ENCODE data around the gene GATA5.

Gene GATA5

GRCh38 chr20:62463651-62464424 lies 12.0 kb downstream of the GATA5 start:
- no peak for TF ChIP-seq CTCF (IDR thresholded peaks at IDR 0.05; ENCODE audit: low read depth, low read length)
- DNase-seq (ENCODE audit: extremely low read depth, low read depth) = no peak

DNA sequence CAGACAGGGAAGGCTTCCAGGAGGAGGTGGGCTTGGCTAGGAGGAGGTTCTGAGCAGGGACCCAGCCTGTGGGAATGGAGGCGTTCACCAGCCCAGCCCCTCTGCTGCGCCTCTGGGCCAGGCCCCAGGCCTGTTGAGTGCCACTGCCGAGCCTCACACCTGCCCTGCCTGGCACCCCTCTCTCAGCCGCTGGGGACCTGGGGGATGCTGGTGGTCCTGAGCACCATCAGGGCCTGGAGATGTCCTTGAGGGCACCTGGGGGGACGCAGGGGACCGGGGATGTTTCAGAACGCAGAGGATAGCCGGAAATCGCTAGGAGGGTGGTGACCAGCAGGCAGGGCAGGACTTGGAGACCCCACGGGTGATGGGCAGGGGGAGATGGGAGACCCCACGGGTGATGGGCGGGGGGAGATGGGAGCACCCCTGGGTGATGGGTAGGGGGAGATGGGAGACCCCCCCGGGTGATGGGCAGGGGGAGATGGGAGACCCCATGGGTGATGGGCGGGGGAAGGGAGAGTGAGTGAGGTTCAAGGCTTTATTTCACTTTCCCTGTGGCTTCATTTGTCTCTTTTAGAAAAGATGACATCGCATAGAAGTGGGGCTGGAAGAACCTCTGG lies 12.7 kb downstream of the GATA5 start:
- no peak for DNase-seq (ENCODE audit: extremely low read depth, low read depth)
- TF ChIP-seq CTCF (IDR thresholded peaks at IDR 0.05; ENCODE audit: low read depth, low read length) = no peak

DNA sequence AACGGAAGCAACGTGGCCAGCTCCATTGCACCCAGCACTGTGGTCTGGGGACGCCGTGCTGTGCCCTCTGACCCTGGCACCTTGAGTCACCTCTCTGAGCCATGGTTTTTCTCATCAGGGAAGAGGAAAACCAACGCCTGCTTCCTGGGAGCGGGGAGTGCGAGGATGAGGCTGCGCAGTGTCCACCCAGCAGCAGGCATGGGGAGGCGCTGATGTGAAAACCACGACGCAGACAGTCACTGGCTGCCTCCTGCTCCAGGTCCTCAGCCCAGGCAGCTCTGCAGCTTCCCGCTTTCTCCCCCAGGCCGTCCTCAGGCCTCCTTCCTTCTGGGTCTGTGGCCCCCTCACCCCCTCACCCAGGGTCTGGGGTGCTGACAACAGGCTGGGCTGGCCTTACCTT lies 14.0 kb downstream of the GATA5 start:
- TF ChIP-seq CTCF (IDR thresholded peaks at IDR 0.05; ENCODE audit: low read depth, low read length) = no peak
- no peak for DNase-seq (ENCODE audit: extremely low read depth, low read depth)

DNA sequence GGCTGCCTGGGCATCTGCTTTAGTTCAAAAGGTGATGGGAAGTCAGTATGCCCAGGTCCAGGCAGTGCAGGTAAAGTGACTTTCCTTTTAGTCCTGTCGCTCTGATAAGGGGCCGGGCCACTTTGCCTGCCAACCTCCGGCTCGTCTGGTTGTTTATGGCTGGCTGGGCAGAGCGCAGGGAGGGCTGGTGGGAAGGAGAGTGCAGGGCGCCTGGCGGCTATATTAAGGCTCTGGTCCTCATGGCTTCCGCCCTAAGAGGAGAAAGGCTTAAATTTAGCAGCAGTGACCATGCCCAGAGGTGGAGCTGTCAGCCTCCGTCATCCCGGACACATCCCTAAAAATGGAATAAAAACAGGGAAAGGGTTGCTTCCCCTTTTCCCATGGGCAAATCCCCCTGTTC lies 14.6 kb downstream of the GATA5 start:
- TF ChIP-seq CTCF (IDR thresholded peaks at IDR 0.05; ENCODE audit: low read depth, low read length) = no peak
- no peak for DNase-seq (ENCODE audit: extremely low read depth, low read depth)

DNA sequence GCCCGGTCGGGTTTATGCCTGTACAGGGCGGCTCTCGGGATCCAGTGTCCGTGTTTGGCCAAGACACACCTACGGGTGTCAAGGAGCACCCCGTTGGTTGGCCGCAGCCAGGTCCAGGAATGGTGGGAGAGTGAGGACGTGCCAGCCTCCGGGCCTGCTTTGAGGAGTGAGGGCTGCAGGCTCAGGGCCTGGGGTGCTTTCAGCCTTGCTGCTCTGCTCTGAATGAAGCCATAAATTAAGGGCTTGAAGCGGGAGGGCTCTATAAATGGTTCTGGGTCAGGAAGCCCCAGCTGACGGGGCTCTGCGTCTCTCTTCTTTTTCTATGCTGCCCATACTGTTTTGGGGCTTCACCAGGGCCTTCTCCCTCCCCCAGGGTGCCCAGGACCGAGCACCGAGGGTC lies 15.1 kb downstream of the GATA5 start:
- DNase-seq (ENCODE audit: extremely low read depth, low read depth) = no peak
- no peak for TF ChIP-seq CTCF (IDR thresholded peaks at IDR 0.05; ENCODE audit: low read depth, low read length)

GRCh38 chr20:62459488-62459887 lies 16.3 kb downstream of the GATA5 start:
- no peak for DNase-seq (ENCODE audit: extremely low read depth, low read depth)
- TF ChIP-seq CTCF (IDR thresholded peaks at IDR 0.05; ENCODE audit: low read depth, low read length) = no peak

Data from AG09319 (cell line).